Ovary (tissue), 9 donors: ENCODE results near the gene DNAH3. TPM values are rescaled to one million over a fixed set of nuclear protein-coding genes. Genes with fewer than 3 reads are reported as not detected.

ENCODE experiments used
- DNase-seq, 5 donors: peaks; one replicate each; pipeline ENCODE4 v3.0.0-alpha.2; 2019 to 2020
- H3K27ac ChIP-seq, 2 donors: fragments of 200-600 bp; one replicate each; pipeline versions ENCODE4 v1.5.1 to v1.8.0; 2019 to 2022
- H3K27me3 ChIP-seq: fragments of 200-600 bp; one replicate; pipeline ENCODE4 v1.8.0; 2022
- H3K36me3 ChIP-seq: fragments of 200-600 bp; sonication (generic); one replicate; pipeline ENCODE4 v1.5.1; 2019
- H3K4me1 ChIP-seq: one replicate; pipeline ENCODE4 v1.8.1; 2013; ENCODE audit warnings: mild to moderate bottlenecking, moderate library complexity; ENCODE audit not compliant: insufficient read depth
- H3K4me3 ChIP-seq: fragments of 200-600 bp; sonication (generic); one replicate; pipeline ENCODE4 v1.5.1; 2017
- H3K9me3 ChIP-seq, 2 donors: fragments of 200-600 bp in 1 of 2; sonication (generic) in 1 of 2; one replicate each; pipeline versions ENCODE4 v1.5.1 to v1.8.1; 2013 to 2019; ENCODE audit warnings: mild to moderate bottlenecking in 1 of 2, moderate library complexity in 1 of 2
- CTCF ChIP-seq, 3 donors: fragments of 450-650 bp in 2 of 3; fragments of 200-600 bp in 1 of 3; IDR thresholded peaks; one replicate each; pipeline versions ENCODE4 v1.5.1 to v1.8.0; 2016 to 2022; ENCODE audit warnings: antibody characterized with exemption in 3 of 3, mild to moderate bottlenecking in 1 of 3
- EP300 ChIP-seq: sonication (generic); formaldehyde crosslinking; IDR thresholded peaks from one replicate; pipeline ENCODE4 v1.6.1; 2017; ENCODE audit warnings: antibody characterized with exemption
- POLR2A ChIP-seq: fragments of 450-650 bp; IDR thresholded peaks from one replicate; pipeline ENCODE4 v1.6.1; 2017; ENCODE audit warnings: antibody characterized with exemption, mild to moderate bottlenecking, moderate library complexity
- WGBS, 3 donors: extraction: QIAGEN DNeasy Blood & Tissue Kit in 1 of 3; methylation state at CpG; one replicate each; pipeline versions ENCODE4 v1.1.5 to v1.1.7; 2013 to 2017; 5-methylcytosine and 5-hydroxymethylcytosine counted together
- intact Hi-C, 4 donors: fragments of 100-400 bp; cut with DNase I; formaldehyde crosslinking; loops; one replicate each; pipeline versions ENCODE4 v1.11.0 to v1.15.1; 2022 to 2023
- polyA plus RNA-seq, 2 donors: library from polyadenylated mRNA; stranded (reverse); fragments of 200-250 nt in 1 of 2; fragments of 350-450 nt in 1 of 2; fragmentation: Illumina TruSeq in 1 of 2; extraction: RNeasy Lipid Tissue Mini Kit (QIAGEN cat#74804) in 1 of 2; gene quantifications; one replicate each; pipeline ENCODE4 v1.2.3, GENCODE V29; 2013 to 2014
- total RNA-seq, 7 donors: library from RNA; depleted of rRNA in 2 of 7; stranded (reverse); fragments of >200 nt in 2 of 7; fragmentation: NEBNext Ultra II Directional in 3 of 7; extraction: Animal tissue kit (Norgen Biotek cat#: 25700) in 3 of 7; gene quantifications; one replicate each; pipeline versions ENCODE4 v1.1.0 to v1.2.4, GENCODE V29; 2016 to 2023
- donor health status: DM: no; HTN: no; CAD: no; lungs with moderate emphysema.
- donor health status: DM: no; HTN: no; CAD: no.
- donor health status: Bipolar disorder and iron deficiency.
- donor health status: DM: yes; HTN: yes; CAD: no.
- donor health status: DM: no; HTN: no; CAD: no.
- donor health status: DM: yes; HTN: yes; CAD: no.

DNAH3 gene
- total and polyA plus RNA-seq, 9 donors: 0.05 to 12.1 (median 0.95) TPM; not detected in 1

GRCh38 chr16:20894388-20894787, 256.3 kb downstream of the DNAH3 start:
- WGBS, 3 donors: 87 to 100% (median 93%) methylated on average over 2 of the region's 2 CpGs
- no peak overlapping the region for H3K27ac ChIP-seq
- no peak for TF ChIP-seq CTCF (IDR thresholded peaks at IDR 0.05)
- TF ChIP-seq EP300: no peak
- TF ChIP-seq POLR2A: no peak
- no peak for DNase-seq
- H3K4me1 ChIP-seq: no peaks in the 10 kb centered on the region
- H3K4me3 ChIP-seq: no peak overlapping the region
- no peaks in the 10 kb centered on the region for H3K27me3 ChIP-seq
- no peaks in the 10 kb centered on the region for H3K36me3 ChIP-seq
- intact Hi-C loops: no loop called here
- H3K9me3 ChIP-seq: no peaks in the 10 kb centered on the region

- Histone ChIP-seq H3K36me3 (no peaks in the 10 kb centered on the region), H3K4me1 (peaks cover 2% of the 10 kb centered on the region), H3K27me3 (no peaks in the 10 kb centered on the region), H3K4me3 (no peak overlapping the region), H3K9me3 (no peaks in the 10 kb centered on the region), H3K27ac (no peak overlapping the region)
- TF ChIP-seq POLR2A (no peak), CTCF (IDR thresholded peaks at IDR 0.05) (no peak), EP300 (no peak)
- intact Hi-C loops: no loop called here
- 92 to 94% (median 93%) methylated on average over 4 of the region's 4 CpGs for WGBS, 3 donors
- no peak for DNase-seq
Measured at GRCh38 chr16:20889625-20890275, 260.9 kb downstream of the DNAH3 start.

GRCh38 chr16:20887207-20887606, 263.4 kb downstream of the DNAH3 start:
- Histone ChIP-seq H3K4me1 (peaks cover 5% of the 10 kb centered on the region), H3K9me3 (no peaks in the 10 kb centered on the region), H3K27me3 (no peaks in the 10 kb centered on the region), H3K27ac (no peak overlapping the region), H3K36me3 (no peaks in the 10 kb centered on the region), H3K4me3 (no peak overlapping the region)
- intact Hi-C loops: no loop called here
- TF ChIP-seq CTCF (IDR thresholded peaks at IDR 0.05) (no peak), POLR2A (no peak), EP300 (no peak)
- 92 to 97% (median 96%) methylated on average over 1 of the region's 1 CpG for WGBS, 3 donors
- DNase-seq: no peak

GRCh38 chr16:20886320-20886719, 264.3 kb downstream of the DNAH3 start:
- H3K4me1 ChIP-seq: peaks cover 5% of the 10 kb centered on the region

More at GRCh38 chr16:20886320-20886719, 264.3 kb downstream of the DNAH3 start:
- Histone ChIP-seq H3K4me3 (no peak overlapping the region), H3K27me3 (no peaks in the 10 kb centered on the region), H3K9me3 (no peaks in the 10 kb centered on the region), H3K27ac (no peak overlapping the region), H3K36me3 (no peaks in the 10 kb centered on the region)
- intact Hi-C loops: no loop called here
- TF ChIP-seq EP300 (no peak), CTCF (IDR thresholded peaks at IDR 0.05) (no peak), POLR2A (no peak)
- WGBS, 3 donors: 0 to 42% (median 36%) methylated on average over 1 of the region's 1 CpG
- no peak for DNase-seq
